ENCODE data around the gene CPN2.

CPN2 gene

DNA sequence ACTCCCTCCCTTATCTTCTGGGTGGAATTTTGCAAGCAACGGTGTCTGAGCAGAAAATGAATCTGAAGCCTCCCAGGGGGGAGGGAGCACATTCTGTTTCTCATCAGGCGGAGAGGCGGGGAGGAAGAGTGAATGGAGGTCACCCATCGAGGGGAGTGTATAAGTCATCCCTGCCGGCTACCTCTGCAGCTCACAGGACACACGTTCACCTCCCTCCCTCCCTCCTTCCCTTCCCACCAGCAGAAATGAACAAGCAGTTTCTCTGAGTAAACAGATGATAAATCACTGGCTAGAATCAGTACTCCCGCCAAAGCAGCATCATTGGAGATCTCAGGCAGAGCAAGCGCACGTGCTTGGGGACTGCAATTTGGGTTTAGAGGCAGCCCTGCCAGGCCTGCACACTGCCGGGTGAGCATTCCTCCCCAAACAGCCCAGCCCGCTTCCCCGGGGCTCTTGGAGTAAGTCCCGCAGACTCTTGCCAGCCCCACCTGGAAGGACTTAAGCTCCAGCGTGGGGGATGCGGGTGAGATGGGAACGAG is 38.3 kb downstream of the CPN2 start:
- H3K9me2 ChIP-seq (replicated peaks; ENCODE audit: low read depth, low read length) = no peaks in the 10 kb centered on the region
- no peaks in the 10 kb centered on the region for H3K79me2 ChIP-seq (ENCODE audit: insufficient read depth, low read length)
- H4K20me1 ChIP-seq (ENCODE audit: insufficient read depth, low read length, poor library complexity, severe bottlenecking) = no peaks in the 10 kb centered on the region
- 0 out of 2 replicates have a peak, but pooled peaks cover under 1% of the 10 kb centered on the region for H3K9me3 ChIP-seq (ENCODE audit: insufficient read depth, low read depth, low read length)
- TF ChIP-seq, protein P1, sequence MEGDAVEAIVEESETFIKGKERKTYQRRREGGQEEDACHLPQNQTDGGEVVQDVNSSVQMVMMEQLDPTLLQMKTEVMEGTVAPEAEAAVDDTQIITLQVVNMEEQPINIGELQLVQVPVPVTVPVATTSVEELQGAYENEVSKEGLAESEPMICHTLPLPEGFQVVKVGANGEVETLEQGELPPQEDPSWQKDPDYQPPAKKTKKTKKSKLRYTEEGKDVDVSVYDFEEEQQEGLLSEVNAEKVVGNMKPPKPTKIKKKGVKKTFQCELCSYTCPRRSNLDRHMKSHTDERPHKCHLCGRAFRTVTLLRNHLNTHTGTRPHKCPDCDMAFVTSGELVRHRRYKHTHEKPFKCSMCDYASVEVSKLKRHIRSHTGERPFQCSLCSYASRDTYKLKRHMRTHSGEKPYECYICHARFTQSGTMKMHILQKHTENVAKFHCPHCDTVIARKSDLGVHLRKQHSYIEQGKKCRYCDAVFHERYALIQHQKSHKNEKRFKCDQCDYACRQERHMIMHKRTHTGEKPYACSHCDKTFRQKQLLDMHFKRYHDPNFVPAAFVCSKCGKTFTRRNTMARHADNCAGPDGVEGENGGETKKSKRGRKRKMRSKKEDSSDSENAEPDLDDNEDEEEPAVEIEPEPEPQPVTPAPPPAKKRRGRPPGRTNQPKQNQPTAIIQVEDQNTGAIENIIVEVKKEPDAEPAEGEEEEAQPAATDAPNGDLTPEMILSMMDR (conservative IDR thresholded peaks at IDR 0.05; ENCODE audit: low read length) = no peak
- TF ChIP-seq EZH2phosphoT487 (IDR thresholded peaks at IDR 0.05; ENCODE audit: borderline replicate concordance) = no peak
- no peak overlapping the region for H3K4me2 ChIP-seq (ENCODE audit: low read depth, low read length, poor library complexity, severe bottlenecking)
- H3K27me3 ChIP-seq (ENCODE audit: insufficient read depth, low read length, poor library complexity, severe bottlenecking) = no peaks in the 10 kb centered on the region
- no peaks in the 10 kb centered on the region for H3K36me3 ChIP-seq (ENCODE audit: insufficient read depth, low read length)
- H3K4me1 ChIP-seq (ENCODE audit: insufficient read depth, low read length, poor library complexity, severe bottlenecking) = peaks cover 40% of the 10 kb centered on the region
- H3K4me3 ChIP-seq (ENCODE audit: low read length, poor library complexity, severe bottlenecking) = no peak overlapping the region
- H2AFZ ChIP-seq (ENCODE audit: low read length) = no peak overlapping the region
- no peaks in the 10 kb centered on the region for H3F3A ChIP-seq (ENCODE audit: low read depth)
- H3K9ac ChIP-seq (ENCODE audit: low read depth, low read length, poor library complexity, severe bottlenecking) = no peak overlapping the region

DNA sequence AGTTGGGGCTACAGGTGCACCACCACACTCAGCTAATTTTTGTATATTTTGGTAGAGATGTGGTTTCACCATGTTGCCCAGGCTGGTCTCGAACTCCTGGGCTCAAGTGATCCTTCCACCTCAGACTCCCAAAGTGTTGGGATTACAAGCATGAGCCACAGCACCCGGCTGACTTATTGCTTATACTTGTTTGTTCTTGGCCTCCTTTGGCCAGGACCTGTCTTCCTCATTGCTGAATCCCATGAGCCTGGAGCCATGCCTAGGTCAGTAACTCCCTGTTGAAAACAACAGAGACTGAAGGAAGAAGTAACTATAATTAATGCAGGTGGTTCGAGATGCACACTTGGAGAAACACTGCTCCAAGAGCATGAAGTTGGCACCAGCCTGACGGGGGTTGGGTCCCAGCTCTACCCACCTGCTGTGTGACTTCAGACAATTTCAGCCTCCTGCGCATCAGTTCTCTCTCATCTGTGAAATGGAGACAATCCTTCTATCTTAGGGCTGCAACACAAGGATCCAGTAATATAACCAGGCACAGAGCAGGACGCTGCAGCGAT is 38.9 kb downstream of the CPN2 start:
- TF ChIP-seq EZH2phosphoT487 (IDR thresholded peaks at IDR 0.05; ENCODE audit: borderline replicate concordance) = no peak
- TF ChIP-seq, protein P1 (conservative IDR thresholded peaks at IDR 0.05; ENCODE audit: low read length) = no peak
- H3K4me1 ChIP-seq (ENCODE audit: insufficient read depth, low read length, poor library complexity, severe bottlenecking) = peaks cover 45% of the 10 kb centered on the region
- no peak overlapping the region for H3K4me3 ChIP-seq (ENCODE audit: low read length, poor library complexity, severe bottlenecking)
- H3K9ac ChIP-seq (ENCODE audit: low read depth, low read length, poor library complexity, severe bottlenecking) = no peak overlapping the region
- H4K20me1 ChIP-seq (ENCODE audit: insufficient read depth, low read length, poor library complexity, severe bottlenecking) = no peaks in the 10 kb centered on the region
- no peaks in the 10 kb centered on the region for H3K9me3 ChIP-seq (ENCODE audit: insufficient read depth, low read depth, low read length)
- H2AFZ ChIP-seq (ENCODE audit: low read length) = no peak overlapping the region
- H3K9me2 ChIP-seq (replicated peaks; ENCODE audit: low read depth, low read length) = no peaks in the 10 kb centered on the region
- H3K4me2 ChIP-seq (ENCODE audit: low read depth, low read length, poor library complexity, severe bottlenecking) = no peak overlapping the region
- H3K36me3 ChIP-seq (ENCODE audit: insufficient read depth, low read length) = no peaks in the 10 kb centered on the region
- H3K27me3 ChIP-seq (ENCODE audit: insufficient read depth, low read length, poor library complexity, severe bottlenecking) = no peaks in the 10 kb centered on the region
- peaks cover 2% of the 10 kb centered on the region; the same call in 1 of the 2 replicates for H3F3A ChIP-seq (ENCODE audit: low read depth)
- no peaks in the 10 kb centered on the region for H3K79me2 ChIP-seq (ENCODE audit: insufficient read depth, low read length)

DNA sequence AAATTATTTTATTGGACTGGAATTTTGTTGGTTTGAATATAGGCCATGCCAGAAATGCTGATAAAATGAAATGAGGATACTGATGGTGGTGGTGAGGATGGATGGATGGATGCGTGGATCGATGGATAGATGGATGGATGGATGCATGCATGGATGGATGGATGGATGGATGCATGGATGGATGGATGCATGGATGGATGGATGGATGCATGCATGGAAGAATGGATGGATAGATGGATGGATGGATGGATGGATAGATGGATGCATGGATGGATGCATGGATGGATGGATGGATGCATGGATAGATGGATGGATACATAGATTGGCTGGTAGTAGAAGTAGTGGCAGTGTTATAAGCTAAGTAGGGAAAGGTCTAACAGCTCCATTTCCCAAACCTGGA is 40.1 kb downstream of the CPN2 start:
- Histone ChIP-seq H3K36me3 (ENCODE audit: insufficient read depth, low read length) (no peaks in the 10 kb centered on the region), H3K4me3 (ENCODE audit: low read length, poor library complexity, severe bottlenecking) (no peak overlapping the region), H3K9me3 (ENCODE audit: insufficient read depth, low read depth, low read length) (no peaks in the 10 kb centered on the region), H3F3A (ENCODE audit: low read depth) (peaks cover 10% of the 10 kb centered on the region), H3K79me2 (ENCODE audit: insufficient read depth, low read length) (no peaks in the 10 kb centered on the region), H2AFZ (ENCODE audit: low read length) (no peak overlapping the region), H3K9me2 (replicated peaks; ENCODE audit: low read depth, low read length) (no peaks in the 10 kb centered on the region), H3K9ac (ENCODE audit: low read depth, low read length, poor library complexity, severe bottlenecking) (no peak overlapping the region), H3K4me1 (ENCODE audit: insufficient read depth, low read length, poor library complexity, severe bottlenecking) (peaks cover 55% of the 10 kb centered on the region), H4K20me1 (ENCODE audit: insufficient read depth, low read length, poor library complexity, severe bottlenecking) (no peaks in the 10 kb centered on the region), H3K27me3 (ENCODE audit: insufficient read depth, low read length, poor library complexity, severe bottlenecking) (no peaks in the 10 kb centered on the region), H3K4me2 (ENCODE audit: low read depth, low read length, poor library complexity, severe bottlenecking) (no peak overlapping the region)
- TF ChIP-seq EZH2phosphoT487 (IDR thresholded peaks at IDR 0.05; ENCODE audit: borderline replicate concordance) = no peak
- TF ChIP-seq, protein P1 (conservative IDR thresholded peaks at IDR 0.05; ENCODE audit: low read length) = no peak
